HG03064 (cell line): ENCODE results near the gene CSF2.

ENCODE experiments used
- ATAC-seq: cut with Tn5 transposase; IDR thresholded peaks from one replicate; pipeline ENCODE4 v1.9.1; 2021; ENCODE audit warnings: low read depth; ENCODE audit not compliant: unreplicated experiment

The CSF2 gene

GRCh38 chr5:132067941-132068808 lies 5.4 kb upstream of the CSF2 start:
- no peak for ATAC-seq

- ATAC-seq = no peak
These were observed 4.0 kb upstream of the CSF2 start for GRCh38 chr5:132069561-132069960.

- no peak for ATAC-seq
These were observed 3.6 kb upstream of the CSF2 start for GRCh38 chr5:132069994-132070393.

- no peak for ATAC-seq
These were observed 2.9 kb upstream of the CSF2 start for GRCh38 chr5:132070460-132071337.

GRCh38 chr5:132071338-132071707 lies 2.3 kb upstream of the CSF2 start:
- no peak for ATAC-seq

- no peak for ATAC-seq
These were observed 1.5 kb upstream of the CSF2 start for GRCh38 chr5:132072070-132072469.

- ATAC-seq = no peak
These were observed 1.1 kb upstream of the CSF2 start for GRCh38 chr5:132072528-132072927.

GRCh38 chr5:132074091-132074771 lies 642 bp downstream of the CSF2 start:
- ATAC-seq = no peak

GRCh38 chr5:132074772-132075718 lies 1.5 kb downstream of the CSF2 start:
- no peak for ATAC-seq

GRCh38 chr5:132075719-132076077 lies 2.1 kb downstream of the CSF2 start:
- ATAC-seq = no peak

- ATAC-seq = no peak
These were observed 2.7 kb downstream of the CSF2 start for GRCh38 chr5:132076202-132076830.

GRCh38 chr5:132076983-132077382 lies 3.4 kb downstream of the CSF2 start:
- no peak for ATAC-seq

- no peak for ATAC-seq
These were observed 5.5 kb downstream of the CSF2 start for GRCh38 chr5:132079081-132079480.

GRCh38 chr5:132079619-132080018 lies 6.0 kb downstream of the CSF2 start:
- no peak for ATAC-seq

- no peak for ATAC-seq
These were observed 7.0 kb downstream of the CSF2 start for GRCh38 chr5:132080595-132080994.

- no peak for ATAC-seq
These were observed 7.9 kb downstream of the CSF2 start for GRCh38 chr5:132081458-132081857.

- no peak for ATAC-seq
These were observed 8.9 kb downstream of the CSF2 start for GRCh38 chr5:132082329-132083023.

GRCh38 chr5:132083071-132083678 lies 9.6 kb downstream of the CSF2 start:
- ATAC-seq = no peak

GRCh38 chr5:132085686-132086085 lies 12.1 kb downstream of the CSF2 start:
- no peak for ATAC-seq
